ENCODE results near the gene ALDH1B1. TPM values are rescaled to one million over a fixed set of nuclear protein-coding genes. Genes with fewer than 3 reads are reported as not detected.

ALDH1B1 gene
- polyA plus RNA-seq, 3 donors = 36.9 to 41.0 (median 39.8) TPM

DNA sequence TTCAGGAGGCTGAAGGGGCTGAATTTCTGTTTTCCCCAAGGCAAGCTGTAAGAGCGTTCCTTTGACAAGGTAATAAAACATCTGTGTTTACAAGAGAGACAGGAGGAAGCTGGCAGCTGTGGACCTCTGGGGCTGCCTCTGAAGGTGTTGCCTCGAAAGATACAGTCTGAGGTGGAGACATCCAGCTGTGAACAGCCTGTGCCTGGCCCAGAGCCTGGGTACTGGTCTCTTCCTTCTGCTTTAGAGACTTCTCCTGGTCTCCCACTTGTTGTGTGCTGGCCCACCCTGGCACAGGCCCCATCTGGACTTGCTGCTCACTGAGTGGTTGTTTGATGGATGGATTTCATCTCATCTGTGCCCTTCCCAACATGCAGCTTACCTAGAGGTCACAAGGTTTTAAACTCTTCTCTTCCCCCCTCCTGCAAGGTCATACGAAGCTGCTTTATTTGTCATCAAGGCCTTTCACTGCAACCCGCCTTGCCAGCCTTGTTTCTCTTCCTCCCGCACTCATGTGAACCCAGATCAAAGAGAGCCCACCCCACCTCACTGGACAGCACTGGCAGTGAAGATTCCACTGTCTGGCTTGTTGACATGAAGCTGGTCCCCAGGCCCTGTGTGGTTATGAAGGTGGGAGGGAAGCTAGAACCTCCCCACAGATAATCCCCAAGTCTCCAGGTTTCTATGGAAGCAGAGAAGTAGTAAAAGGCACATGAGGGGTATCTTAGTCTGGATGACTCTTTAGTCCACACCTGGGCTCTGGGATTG, 35.0 kb upstream of the ALDH1B1 start:
- DNase-seq (ENCODE audit: extremely low read depth in 1 of 11, low read depth in 9 of 11, low spot score in 4 of 11) = no peak

DNA sequence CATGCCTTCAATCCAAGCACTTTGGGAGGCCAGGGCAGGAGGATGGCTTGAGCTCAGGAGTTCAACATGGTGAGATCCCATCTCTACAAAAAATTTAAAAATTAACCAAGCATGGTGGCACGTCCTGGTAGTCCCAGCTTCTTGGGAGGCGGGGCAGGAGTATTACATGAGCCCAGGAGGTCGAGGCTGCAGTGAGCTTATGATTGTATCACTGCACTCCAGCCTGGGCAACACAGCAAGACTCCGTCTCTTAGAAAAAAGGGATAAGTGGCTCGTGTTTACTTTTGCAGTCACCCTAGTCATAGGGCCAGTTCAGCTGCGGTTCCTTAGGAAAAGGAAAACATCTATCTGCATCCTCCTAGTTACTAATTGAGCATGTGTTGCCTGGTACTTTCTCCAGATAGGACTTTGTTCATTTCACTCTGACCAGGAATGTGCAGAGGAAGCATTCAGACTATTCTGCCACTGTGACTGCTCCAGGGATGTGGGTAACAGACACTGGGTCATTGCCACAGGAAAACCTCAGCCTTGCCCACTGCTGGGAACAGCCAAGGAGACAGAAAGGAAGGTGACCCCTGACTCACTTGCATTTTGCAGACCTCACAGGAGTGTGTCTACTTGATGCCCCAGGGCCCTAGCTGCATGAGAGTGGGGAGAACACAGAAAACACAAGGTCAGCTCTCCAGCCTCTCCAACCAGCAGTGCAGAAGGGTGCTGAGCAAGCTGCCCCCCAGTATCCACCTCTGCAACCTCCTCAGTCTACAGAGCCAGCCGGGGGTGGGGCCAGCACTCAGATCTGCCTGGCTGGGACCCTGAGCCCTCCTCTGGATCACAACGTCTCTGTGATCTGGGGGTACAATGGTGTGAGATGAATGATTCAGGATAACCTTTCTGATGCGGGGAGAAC, 33.9 kb upstream of the ALDH1B1 start:
- no peak for DNase-seq (ENCODE audit: extremely low read depth in 1 of 11, low read depth in 9 of 11, low spot score in 4 of 11)

DNA sequence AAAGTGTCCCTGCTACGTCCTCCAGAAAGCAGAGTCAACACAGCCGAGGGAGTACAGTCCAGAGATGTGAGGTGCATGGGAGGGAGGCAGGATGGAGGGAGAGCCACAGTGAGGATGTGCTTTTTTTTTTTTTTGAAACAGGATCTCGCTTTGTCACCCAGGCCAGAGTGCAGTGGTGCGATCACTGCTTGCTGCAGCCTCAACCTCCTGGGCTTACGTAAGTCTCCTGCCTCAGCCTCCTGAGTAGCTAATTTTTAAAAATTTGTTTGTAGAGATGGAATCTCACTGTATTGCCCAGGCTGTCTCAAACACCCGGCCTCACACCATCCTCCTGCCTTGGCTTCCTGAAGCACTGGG, 33.2 kb upstream of the ALDH1B1 start:
- no peak for DNase-seq (ENCODE audit: extremely low read depth in 1 of 11, low read depth in 9 of 11, low spot score in 4 of 11)

DNA sequence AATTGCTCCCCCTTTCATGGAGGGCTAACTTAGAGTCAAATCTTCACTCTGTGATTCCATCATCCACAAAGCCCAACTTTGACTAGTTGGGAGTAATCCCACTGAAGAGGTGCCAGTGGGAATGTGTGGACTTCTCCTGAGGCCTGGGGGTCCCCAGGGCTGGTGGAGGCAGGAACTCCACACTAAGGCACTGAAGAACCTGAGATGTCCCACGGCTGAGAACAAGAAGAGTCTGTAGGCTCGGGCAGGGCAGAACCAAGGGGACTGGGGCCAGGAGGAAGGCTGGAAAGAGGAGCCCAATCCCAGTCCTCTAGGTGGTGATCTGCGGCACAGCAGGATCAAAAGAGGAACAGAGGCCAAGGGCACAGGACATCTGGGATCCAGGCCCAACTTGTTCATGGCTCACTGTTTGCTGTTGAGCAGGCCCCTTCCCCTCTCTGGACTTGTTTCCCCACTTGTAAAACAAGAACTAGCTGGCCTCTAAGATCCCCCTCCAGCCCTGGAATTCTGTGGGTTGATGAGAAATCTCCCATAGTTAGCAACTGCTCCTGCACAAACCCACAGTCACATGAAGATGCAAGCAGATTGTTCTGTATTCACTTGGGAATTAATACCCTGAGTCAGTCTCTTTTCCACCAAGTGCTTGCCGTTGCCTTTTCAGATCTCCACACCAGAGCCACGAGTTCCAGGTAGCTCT, 32.7 kb upstream of the ALDH1B1 start:
- no peak for DNase-seq (ENCODE audit: extremely low read depth in 1 of 11, low read depth in 9 of 11, low spot score in 4 of 11)

DNA sequence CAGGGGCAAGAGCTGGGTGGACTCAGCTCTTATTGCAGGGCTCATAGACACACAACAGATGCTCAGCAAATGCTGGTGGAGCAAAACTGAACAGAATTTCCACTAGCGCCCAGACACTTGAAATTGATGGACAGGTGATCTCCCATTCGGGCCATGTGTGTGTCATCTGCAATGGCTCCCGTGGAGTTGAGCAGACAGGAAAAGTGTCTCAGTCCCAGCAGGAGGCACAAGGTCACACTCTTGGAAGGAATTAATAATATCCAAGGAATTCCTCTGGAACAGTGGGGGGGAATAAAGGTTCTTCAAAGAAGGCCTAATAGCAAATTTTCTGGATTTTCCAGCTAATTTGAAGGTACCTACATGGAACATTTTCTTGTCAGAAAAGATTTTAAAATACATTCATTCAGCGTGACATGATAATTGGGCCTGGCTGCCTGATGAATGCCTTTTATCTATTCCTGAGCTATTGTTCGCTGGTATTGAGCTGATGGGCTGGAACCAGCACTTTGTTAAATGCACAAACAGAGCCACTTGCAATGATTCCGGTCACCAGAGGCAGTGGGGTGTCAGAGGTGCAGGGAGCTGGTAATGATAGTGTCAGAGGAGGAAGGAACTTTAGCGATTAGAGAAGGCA, 31.5 kb upstream of the ALDH1B1 start:
- no peak for DNase-seq (ENCODE audit: extremely low read depth in 1 of 11, low read depth in 9 of 11, low spot score in 4 of 11)

DNA sequence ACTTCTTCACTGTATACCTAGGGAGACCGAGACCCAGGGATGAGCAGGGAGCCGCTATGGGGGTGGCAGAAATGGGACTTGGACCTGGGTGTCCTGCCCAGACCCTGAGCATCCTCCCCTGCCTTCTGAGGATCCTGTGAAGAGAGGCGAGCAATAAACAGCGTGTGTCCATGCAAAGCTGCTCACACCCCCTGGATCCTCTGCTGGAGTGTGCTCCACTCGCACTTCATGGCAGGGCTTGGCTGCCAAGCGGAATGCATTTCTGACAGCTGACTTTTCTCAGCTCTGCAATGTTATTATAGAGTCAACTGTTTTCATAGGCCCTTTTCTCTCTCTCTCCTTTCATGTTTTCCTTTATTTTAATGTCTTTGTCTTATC, 31.0 kb upstream of the ALDH1B1 start:
- DNase-seq (ENCODE audit: extremely low read depth in 1 of 11, low read depth in 9 of 11, low spot score in 4 of 11) = peak in 3 of 11 donors; percentile 36 to 53 (median 45)

DNA sequence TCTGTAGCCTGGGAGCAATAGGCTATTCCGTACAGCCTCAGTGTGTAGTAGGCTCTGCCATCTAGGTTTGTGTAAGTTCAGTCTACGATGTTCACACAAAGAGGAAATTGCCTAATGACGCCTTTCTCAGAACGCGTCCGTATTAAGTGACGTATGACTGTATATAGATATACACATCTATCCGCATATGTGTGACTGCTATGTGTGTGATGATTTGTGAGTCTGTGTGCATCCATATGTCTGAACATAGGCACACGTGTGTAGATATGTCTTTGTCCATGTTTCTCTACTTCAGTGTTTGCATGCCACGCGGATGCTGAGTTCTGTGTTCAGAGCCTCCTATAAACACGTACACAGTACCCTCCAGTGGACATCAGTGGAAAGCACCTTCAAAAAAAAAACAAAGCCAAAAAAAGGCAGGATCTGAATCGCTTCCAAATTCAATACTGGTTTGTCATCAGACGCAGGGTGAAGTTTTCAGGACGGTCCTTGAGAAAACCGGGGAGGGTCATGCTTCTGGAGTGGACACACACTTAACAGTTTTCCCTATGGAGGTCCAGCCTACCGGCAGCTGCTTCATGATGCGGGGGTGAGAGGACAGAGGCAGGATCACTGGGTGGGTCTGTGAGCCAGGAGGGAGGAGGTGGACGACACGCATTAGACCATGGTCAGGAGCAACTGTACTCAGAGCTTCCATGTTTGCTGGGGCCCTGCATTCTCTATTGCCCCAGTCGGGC, 29.5 kb upstream of the ALDH1B1 start:
- peak in 8 of 11 donors; percentile 46 to 67 (median 53) for DNase-seq (ENCODE audit: extremely low read depth in 1 of 11, low read depth in 9 of 11, low spot score in 4 of 11)

DNA sequence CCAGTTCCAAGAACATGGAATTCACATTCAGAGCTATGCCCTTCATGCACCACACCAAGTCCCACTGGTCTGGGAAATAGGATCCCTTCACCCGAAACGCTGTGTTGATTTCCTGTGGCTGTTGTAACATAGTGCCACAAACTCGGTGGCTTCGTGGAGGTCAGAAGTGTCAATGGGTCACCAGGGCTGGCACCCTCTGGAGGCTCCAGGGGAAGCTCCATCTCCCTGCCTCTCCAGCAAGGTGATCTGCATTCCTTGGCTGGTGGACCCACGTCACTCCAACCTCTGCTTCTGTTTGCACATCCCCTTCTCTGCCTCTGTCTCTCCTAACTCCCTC, 28.9 kb upstream of the ALDH1B1 start:
- DNase-seq (ENCODE audit: extremely low read depth in 1 of 11, low read depth in 9 of 11, low spot score in 4 of 11) = no peak

DNA sequence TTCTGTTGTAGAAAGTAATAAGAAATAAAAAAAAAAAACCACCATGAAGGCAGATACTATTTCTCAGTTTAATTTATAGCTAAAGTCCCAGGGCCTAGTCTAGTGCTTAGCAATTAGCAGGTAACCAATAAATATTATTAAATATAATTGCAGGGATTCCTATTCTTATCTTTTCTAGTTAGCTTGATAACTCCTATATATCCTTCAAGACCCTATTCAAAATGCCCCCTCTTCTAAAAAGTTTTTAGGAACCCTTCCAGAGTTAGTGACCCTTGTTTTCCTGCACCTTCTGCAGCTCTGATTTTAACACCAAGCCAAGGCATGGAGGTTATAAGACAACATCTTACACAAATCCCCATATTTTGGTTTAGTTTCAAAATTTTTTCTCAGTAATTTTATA, 24.6 kb upstream of the ALDH1B1 start:
- DNase-seq (ENCODE audit: extremely low read depth in 1 of 11, low read depth in 9 of 11, low spot score in 4 of 11) = no peak

DNA sequence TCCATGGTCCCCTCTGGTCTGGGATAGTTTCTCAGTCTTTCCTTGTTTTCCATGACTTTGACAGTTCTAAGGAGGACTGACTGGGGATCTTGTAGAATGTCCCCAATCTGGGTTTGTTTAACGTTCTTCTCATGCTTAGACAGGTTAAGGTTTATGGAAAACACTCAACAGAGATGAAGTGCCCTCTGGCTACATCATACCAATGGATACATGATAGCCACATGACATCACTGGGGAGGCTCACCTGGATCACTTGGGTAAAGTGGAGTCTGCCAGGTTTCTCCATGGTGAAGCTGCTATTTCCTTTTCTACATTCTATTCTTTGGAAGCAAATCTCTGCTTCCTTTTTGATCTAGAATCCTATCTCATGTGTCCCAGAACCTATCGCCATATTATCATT, 23.8 kb upstream of the ALDH1B1 start:
- DNase-seq (ENCODE audit: extremely low read depth in 1 of 11, low read depth in 9 of 11, low spot score in 4 of 11) = no peak

DNA sequence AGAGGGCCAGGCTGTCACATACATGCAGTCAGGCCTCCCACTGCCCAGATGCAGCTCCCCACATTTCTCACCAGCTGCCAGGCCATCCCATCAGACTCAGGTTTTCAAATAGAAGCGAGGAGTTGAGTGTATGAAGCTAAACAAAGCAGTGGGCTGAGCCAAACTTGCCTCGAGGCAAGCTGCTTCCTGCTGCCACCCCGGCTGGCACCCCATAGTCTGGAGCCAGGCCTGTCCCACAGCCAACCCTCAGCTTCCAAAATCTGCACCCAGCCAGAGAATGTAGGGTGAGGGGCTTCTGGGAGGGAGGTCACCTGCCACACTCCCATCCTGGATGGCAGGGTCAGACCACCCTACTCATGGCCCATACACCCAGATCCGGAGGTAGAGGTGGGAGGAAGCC, 22.3 kb upstream of the ALDH1B1 start:
- no peak for DNase-seq (ENCODE audit: extremely low read depth in 1 of 11, low read depth in 9 of 11, low spot score in 4 of 11)

DNA sequence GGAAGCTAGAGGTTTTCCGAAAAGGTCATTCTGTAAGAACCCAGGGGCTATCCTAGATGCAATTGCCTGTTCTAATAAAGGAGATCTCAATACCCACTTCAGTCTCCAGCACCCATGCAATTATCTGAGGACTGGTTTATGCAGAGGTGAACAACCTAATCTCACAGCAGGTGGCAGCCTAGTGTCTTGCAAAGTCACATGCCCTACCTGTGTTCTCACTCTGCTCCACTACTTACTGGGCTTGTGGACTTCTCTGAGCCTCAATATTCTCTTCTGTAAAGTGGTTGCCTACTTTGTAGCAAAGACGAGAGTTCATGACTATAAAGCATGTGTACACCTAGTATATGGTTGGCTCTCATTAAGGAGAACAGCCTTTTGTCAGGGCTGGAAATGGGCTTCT, 21.0 kb upstream of the ALDH1B1 start:
- peak in 2 of 11 donors; percentile 37 to 41 for DNase-seq (ENCODE audit: extremely low read depth in 1 of 11, low read depth in 9 of 11, low spot score in 4 of 11)

DNA sequence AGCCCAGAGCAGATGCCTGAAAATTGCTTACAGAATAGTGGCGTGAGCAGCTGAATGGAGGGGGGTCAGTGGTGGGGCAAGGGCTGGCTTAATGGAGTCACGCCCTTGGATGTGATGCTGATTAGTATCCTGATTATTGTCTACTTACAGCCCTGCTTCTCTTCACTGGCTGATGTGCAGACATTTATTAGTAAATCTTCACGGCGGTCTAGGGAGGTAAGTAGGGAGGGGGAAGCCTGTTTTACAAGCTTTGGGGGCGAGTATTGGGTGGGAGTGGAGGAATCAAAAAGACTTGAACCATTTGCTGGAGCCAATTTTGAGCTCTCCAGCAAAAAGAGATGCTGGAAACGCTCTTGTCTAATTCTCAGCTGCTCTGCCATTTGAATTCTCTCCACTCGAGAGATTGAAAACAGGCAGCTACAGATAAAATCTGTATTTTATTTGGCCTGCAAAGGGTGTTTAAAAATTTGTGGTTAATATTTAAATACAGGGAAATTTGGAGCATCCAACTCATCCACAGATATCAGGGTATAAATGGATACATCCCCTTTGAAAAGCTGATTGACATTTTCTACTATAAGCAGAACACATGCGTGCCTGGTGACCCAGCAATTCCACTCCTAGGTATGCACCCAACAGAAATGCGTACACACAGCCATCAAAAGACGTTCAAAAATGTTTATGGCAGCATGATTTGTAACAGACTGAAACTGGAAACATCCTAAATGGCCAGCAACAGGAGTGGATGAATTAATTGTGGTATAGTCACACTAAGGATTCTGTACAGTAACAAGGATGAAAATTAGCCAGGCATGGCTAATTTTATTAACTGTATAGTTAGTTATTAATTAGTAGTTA, 19.5 kb upstream of the ALDH1B1 start:
- no peak for DNase-seq (ENCODE audit: extremely low read depth in 1 of 11, low read depth in 9 of 11, low spot score in 4 of 11)

DNA sequence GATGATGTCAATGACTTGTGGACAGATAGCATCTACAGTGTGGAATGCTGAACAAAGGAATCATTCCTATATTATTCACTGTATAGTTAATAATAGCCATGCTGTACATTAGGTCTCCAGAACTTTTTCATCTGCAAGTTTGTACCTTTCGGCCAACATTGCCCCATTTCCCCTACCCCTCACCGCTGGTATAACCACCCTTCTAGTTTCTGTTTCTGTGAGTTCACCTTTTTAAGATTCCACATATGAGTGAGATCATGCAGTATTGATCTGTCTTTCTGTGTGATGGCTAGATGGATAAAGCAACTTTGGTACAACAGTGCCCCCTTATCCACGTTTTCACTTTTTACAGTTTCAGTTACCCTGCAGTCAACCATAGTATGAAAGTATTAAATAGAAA, 18.8 kb upstream of the ALDH1B1 start:
- DNase-seq (ENCODE audit: extremely low read depth in 1 of 11, low read depth in 9 of 11, low spot score in 4 of 11) = no peak

DNA sequence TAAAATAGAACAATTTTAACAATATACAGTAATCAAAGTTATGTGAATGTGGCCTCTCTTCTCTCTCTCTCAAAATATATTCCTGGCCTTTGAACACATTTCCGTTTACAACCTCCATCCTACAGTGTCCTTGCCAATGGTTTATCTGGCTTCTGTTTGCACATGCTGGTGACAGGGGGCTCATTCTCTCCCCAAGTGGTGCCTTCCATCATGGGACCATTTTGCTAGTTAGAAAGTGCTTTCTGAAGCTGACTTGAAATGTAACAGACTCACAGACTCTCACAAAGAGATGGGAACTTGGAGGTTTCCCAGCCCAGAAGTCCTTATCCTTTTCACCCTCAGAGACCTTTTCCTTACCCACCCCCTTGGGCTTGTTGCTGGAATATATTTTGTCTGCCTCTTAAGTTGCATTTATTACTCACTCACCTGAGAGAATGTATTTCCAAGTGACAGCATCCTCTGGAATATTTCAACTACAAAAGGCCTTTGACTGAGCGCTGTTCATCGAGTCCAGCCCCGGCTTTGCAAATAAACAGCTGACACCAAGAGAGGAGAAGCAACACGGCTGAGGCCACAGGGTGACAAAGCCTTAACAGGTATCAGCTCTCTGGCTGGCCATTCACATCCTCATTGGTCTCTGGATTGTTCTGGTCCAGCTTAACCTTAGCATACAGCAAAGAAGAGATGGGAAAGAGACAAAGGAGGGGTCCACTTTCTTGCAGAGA, 17.5 kb upstream of the ALDH1B1 start:
- DNase-seq (ENCODE audit: extremely low read depth in 1 of 11, low read depth in 9 of 11, low spot score in 4 of 11) = no peak

DNA sequence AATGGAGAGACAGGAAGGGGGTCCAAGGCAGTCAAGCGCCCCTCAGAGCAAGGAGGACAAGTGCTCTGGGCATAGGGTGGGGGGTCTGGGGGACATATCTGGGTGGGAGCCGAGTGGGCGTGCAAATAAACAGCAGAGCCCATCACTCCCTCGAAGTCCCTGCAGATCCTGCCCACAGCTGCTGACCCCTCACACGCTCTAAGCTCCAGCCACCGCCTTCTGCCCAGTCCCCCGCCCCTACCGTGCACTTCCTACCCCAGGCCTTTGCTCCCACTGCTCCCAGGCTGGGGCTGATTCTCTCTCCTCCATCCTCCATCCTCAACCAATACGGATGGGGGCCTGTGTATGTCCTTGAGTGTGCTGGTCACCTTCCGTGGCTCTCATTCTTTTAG, 16.9 kb upstream of the ALDH1B1 start:
- DNase-seq (ENCODE audit: extremely low read depth in 1 of 11, low read depth in 9 of 11, low spot score in 4 of 11) = no peak

DNA sequence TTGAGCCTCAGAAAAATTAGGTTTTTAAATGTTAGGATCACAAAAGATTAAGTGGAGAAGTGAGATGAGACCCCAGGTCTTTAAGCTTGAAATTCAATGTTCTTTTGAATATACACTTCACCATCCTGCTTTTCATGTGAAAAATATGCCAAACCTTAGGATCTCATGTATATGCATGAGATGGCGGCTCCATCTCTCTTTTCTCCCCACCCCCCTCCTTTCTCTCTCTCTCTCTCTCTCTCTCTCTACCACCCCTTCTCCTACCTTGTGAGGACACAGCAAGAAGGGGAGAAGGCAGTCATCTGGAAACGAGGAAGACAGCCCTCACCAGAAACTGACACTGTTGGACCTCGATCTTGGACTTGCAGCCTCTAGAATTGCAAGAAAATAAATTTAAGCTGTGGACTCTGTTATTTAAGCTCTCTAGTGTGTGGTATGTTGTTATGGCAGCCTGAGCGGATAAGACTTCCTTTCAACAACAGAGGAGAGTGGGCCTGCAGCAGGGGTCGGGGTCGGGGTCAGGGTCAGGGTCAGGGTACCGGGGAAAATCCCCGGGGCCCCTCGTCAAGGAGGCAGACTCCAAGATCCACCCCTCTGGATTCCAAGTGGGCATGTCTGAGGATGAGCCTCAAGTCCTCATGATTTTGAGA, 16.4 kb upstream of the ALDH1B1 start:
- peak in 2 of 11 donors; percentile 30 to 40 for DNase-seq (ENCODE audit: extremely low read depth in 1 of 11, low read depth in 9 of 11, low spot score in 4 of 11)

Measured in renal cortex interstitium (tissue), 11 donors.